Transverse colon (tissue), 4 donors: Measurements from ENCODE around the gene LCN2. TPM values are rescaled to one million over a fixed set of nuclear protein-coding genes. Genes with fewer than 3 reads are reported as not detected.

Source experiments
- DNase-seq: peaks from one replicate; pipeline ENCODE4 v3.0.0-alpha.2; 2019
- H3K27ac ChIP-seq, 4 donors: fragments of 200-600 bp; sonication (generic); 2 replicates each; pipeline ENCODE4 v1.5.1; 2016 to 2018; ENCODE audit warnings: inconsistent platforms in 4 of 4
- H3K27me3 ChIP-seq: fragments of 200-600 bp; sonication (generic); 2 replicates; pipeline ENCODE4 v1.5.1; 2017; ENCODE audit warnings: inconsistent platforms
- H3K36me3 ChIP-seq, 4 donors: fragments of 200-600 bp; sonication (generic); 2 replicates each; pipeline ENCODE4 v1.5.1; 2017 to 2019; ENCODE audit warnings: inconsistent platforms in 4 of 4
- H3K4me1 ChIP-seq, 4 donors: fragments of 200-600 bp; sonication (generic); 2 replicates each; pipeline ENCODE4 v1.5.1; 2017 to 2020; ENCODE audit warnings: inconsistent platforms in 4 of 4
- H3K4me3 ChIP-seq, 4 donors: fragments of 200-600 bp; sonication (generic); 1 replicate in 1 of 4; 2 replicates in 3 of 4; pipeline versions ENCODE4 v1.5.1 to v1.6.1; 2017 to 2019; ENCODE audit warnings: inconsistent platforms in 4 of 4
- H3K9me3 ChIP-seq, 2 donors: fragments of 200-600 bp; sonication (generic); 2 replicates each; pipeline ENCODE4 v1.5.1; 2017 to 2019; ENCODE audit warnings: inconsistent platforms in 2 of 2
- CTCF ChIP-seq, 5 experiments: fragments of 200-600 bp in 3 of 5; fragments of 450-650 bp in 2 of 5; sonication (generic) in 3 of 5; IDR thresholded peaks; 1 replicate in 2 of 5; 2 replicates in 3 of 5; pipeline ENCODE4 v1.5.1; 2016 to 2017; ENCODE audit warnings: antibody characterized with exemption in 5 of 5, inconsistent platforms in 3 of 5, mild to moderate bottlenecking in 2 of 5, moderate library complexity in 1 of 5
- EP300 ChIP-seq: sonication (generic); formaldehyde crosslinking; IDR thresholded peaks from one replicate; pipeline ENCODE4 v1.6.1; 2017; ENCODE audit warnings: antibody characterized with exemption, low read depth
- POLR2A ChIP-seq: fragments of 450-650 bp; IDR thresholded peaks from one replicate; pipeline ENCODE4 v1.6.1; 2016; ENCODE audit warnings: antibody characterized with exemption, mild to moderate bottlenecking, moderate library complexity
- POLR2AphosphoS5 ChIP-seq, 3 donors: sonication (generic); formaldehyde crosslinking; IDR thresholded peaks; one replicate each; pipeline ENCODE4 v1.6.1; 2016; ENCODE audit warnings: antibody characterized with exemption in 3 of 3
- whole genome bisulfite sequencing, 2 donors: methylation state at CpG; one replicate each; pipeline ENCODE4 v1.1.5; 2018; ENCODE audit warnings: low coverage in 1 of 2; 5-methylcytosine and 5-hydroxymethylcytosine counted together
- in situ Hi-C, 4 donors: fragments of 200-750 bp; cut with MboI; loops; one replicate each; pipeline versions ENCODE4 v1.15.0 to v1.15.1; 2017; ENCODE audit warnings: low sequenced_read_pairs in 3 of 4, low pct_ligation_motif_present in 1 of 4, low pct_unique_long_range_greater_than_20kb in 1 of 4
- intact Hi-C: fragments of 100-400 bp; cut with DNase I; formaldehyde crosslinking; loops from one replicate; pipeline ENCODE4 v1.15.1; 2023; ENCODE audit warnings: low total_unique reads
- total RNA-seq, 4 donors: library from RNA; depleted of rRNA; stranded (reverse); fragments of >200 nt; gene quantifications; one replicate each; pipeline ENCODE4 v1.1.0, GENCODE V29; 2016

Gene LCN2
- total RNA-seq, 4 donors from 2014 or later, result 8.6 to 115 (median 37.3) TPM

DNA sequence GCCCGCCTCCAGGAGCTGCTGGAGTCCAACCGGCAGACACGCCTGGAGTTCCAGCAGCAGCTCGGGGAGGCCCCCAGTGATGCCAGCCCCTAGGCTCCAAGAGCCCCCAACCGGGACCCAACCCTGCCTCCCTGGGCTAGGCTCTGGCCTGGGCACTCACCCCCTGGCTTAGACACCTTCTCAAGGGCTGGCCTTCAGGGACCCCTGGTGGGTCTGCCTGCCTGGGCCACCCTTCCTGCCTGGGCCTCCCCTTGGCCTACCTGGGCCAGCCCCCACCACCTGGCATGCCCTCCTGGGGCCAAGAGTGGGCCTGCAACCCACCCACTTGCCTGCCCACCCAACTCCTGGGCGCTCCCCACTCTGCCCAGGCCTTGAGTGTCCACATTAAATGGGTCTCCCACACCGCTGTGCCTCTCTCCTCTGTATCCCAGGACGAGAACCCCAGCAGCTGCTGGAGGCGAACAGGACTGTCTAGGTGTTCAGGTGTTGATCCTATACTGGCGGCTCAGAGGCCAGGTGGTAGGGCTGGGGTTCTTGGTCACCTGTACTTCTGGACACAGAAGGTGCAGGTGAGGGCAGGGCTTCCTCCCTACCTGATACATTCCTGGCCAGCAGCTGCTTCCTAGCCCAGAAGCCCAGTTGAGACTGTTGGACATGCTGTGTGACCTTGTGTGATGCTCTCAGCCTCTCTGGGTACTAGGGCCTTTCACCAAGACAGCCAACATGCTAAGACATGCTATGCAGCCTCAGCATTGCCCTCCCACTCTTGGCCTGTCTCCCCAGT is 14.5 kb downstream of the LCN2 start:
- intact Hi-C loops (no loop called here), in situ Hi-C loops (no loop called here)
- Histone ChIP-seq H3K36me3 (peaks cover 0 to 29% (median 11%) of the 10 kb centered on the region in 4 donors), H3K4me3 (no peak overlapping the region), H3K27ac (no peak overlapping the region), H3K4me1 (peaks cover 0 to 17% (median 11%) of the 10 kb centered on the region in 4 donors), H3K9me3 (no peaks in the 10 kb centered on the region), H3K27me3 (no peaks in the 10 kb centered on the region)
- no peak for DNase-seq
- 88% methylated on average over 8 of the region's 10 CpGs; no CpG with 5 or more reads in 1 of the 2 donors for WGBS, 2 donors
- no peak for TF ChIP-seq POLR2A

- DNase-seq, result no peak
- WGBS, 2 donors, result 83 to 100% methylated on average over 4 to 14 of the region's 14 CpGs
- intact Hi-C loops (no loop called here), in situ Hi-C loops (no loop called here)
- Histone ChIP-seq H3K27ac (no peak overlapping the region), H3K9me3 (no peaks in the 10 kb centered on the region), H3K4me1 (peaks cover 0 to 11% (median 7%) of the 10 kb centered on the region in 4 donors), H3K36me3 (peaks cover 0 to 36% (median 14%) of the 10 kb centered on the region in 4 donors), H3K27me3 (no peaks in the 10 kb centered on the region), H3K4me3 (no peak overlapping the region)
- TF ChIP-seq POLR2A, result no peak
- no peak for TF ChIP-seq POLR2AphosphoS5 (IDR thresholded peaks at IDR 0.05)
- no peak for TF ChIP-seq EP300
- no peak for TF ChIP-seq CTCF (IDR thresholded peaks at IDR 0.05)
Observed at GRCh38 chr9:128164307-128164885, 15.1 kb downstream of the LCN2 start.

- Histone ChIP-seq H3K4me3 (no peak overlapping the region), H3K9me3 (no peaks in the 10 kb centered on the region), H3K36me3 (peaks cover 0 to 41% (median 20%) of the 10 kb centered on the region in 4 donors), H3K27me3 (no peaks in the 10 kb centered on the region), H3K4me1 (peaks cover 0 to 3% (median 1%) of the 10 kb centered on the region in 4 donors), H3K27ac (no peak overlapping the region)
- in situ Hi-C loops (no loop called here), intact Hi-C loops (no loop called here)
- TF ChIP-seq POLR2A (no peak), CTCF (IDR thresholded peaks at IDR 0.05) (no peak), EP300 (no peak), POLR2AphosphoS5 (IDR thresholded peaks at IDR 0.05) (no peak)
- WGBS, 2 donors, result 97 to 100% methylated on average over 1 to 18 of the region's 18 CpGs
- no peak for DNase-seq
Observed at GRCh38 chr9:128166169-128166568, 16.9 kb downstream of the LCN2 start.

- no peak overlapping the region for H3K4me3 ChIP-seq
- 98% methylated on average over 4 of the region's 4 CpGs; no CpG with 5 or more reads in 1 of the 2 donors for WGBS, 2 donors
- no peaks in the 10 kb centered on the region for H3K9me3 ChIP-seq
- intact Hi-C loops, result no loop called here
- TF ChIP-seq EP300 (no peak), POLR2A (no peak), CTCF (IDR thresholded peaks at IDR 0.05) (no peak), POLR2AphosphoS5 (IDR thresholded peaks at IDR 0.05) (no peak)
- in situ Hi-C loops, result no loop called here
- no peaks in the 10 kb centered on the region for H3K4me1 ChIP-seq
- H3K36me3 ChIP-seq, result peaks cover 0 to 41% (median 20%) of the 10 kb centered on the region in 4 donors
- DNase-seq, result no peak
- H3K27me3 ChIP-seq, result no peaks in the 10 kb centered on the region
- no peak overlapping the region for H3K27ac ChIP-seq
Observed at GRCh38 chr9:128167209-128167608, 18.0 kb downstream of the LCN2 start.
